ENCODE measurements around the gene LHX5.

Gene LHX5

GRCh38 chr12:113486722-113487121 lies 15.1 kb upstream of the LHX5 start:
- H3K27ac ChIP-seq: no peak overlapping the region
- TF ChIP-seq, protein P1, sequence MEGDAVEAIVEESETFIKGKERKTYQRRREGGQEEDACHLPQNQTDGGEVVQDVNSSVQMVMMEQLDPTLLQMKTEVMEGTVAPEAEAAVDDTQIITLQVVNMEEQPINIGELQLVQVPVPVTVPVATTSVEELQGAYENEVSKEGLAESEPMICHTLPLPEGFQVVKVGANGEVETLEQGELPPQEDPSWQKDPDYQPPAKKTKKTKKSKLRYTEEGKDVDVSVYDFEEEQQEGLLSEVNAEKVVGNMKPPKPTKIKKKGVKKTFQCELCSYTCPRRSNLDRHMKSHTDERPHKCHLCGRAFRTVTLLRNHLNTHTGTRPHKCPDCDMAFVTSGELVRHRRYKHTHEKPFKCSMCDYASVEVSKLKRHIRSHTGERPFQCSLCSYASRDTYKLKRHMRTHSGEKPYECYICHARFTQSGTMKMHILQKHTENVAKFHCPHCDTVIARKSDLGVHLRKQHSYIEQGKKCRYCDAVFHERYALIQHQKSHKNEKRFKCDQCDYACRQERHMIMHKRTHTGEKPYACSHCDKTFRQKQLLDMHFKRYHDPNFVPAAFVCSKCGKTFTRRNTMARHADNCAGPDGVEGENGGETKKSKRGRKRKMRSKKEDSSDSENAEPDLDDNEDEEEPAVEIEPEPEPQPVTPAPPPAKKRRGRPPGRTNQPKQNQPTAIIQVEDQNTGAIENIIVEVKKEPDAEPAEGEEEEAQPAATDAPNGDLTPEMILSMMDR (IDR thresholded peaks at IDR 0.05): no peak
- no peak for TF ChIP-seq ZFX (IDR thresholded peaks at IDR 0.05; ENCODE audit: borderline replicate concordance)

DNA sequence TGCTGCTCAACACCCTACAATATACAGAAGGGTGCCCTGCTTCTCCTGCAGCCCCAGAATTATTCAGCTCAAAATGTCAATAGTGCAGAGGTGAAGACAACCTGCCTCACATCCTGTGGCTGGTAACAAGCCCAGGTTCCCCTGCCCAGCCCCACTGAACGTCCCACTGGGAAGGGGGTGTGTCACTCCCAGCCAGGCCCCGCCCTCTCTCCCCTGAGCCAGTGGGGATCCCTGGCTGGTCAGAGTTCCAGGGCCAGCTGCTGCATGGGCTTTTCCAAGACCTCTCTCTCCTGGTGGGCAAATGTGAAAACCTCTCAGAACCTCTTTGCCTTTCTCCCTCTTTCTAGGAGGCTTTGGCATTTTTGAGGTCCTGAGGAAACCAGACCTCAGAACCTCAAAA lies 13.7 kb upstream of the LHX5 start:
- TF ChIP-seq, protein P1 (IDR thresholded peaks at IDR 0.05): no peak
- no peak for TF ChIP-seq ZFX (IDR thresholded peaks at IDR 0.05; ENCODE audit: borderline replicate concordance)

GRCh38 chr12:113482334-113482733 lies 10.7 kb upstream of the LHX5 start:
- TF ChIP-seq, protein P1 (IDR thresholded peaks at IDR 0.05): no peak
- TF ChIP-seq ZFX (IDR thresholded peaks at IDR 0.05; ENCODE audit: borderline replicate concordance): no peak
- H3K27ac ChIP-seq: no peak overlapping the region

More for the DNA sequence above, 13.7 kb upstream of the LHX5 start:
- H3K27ac ChIP-seq: no peak overlapping the region

DNA sequence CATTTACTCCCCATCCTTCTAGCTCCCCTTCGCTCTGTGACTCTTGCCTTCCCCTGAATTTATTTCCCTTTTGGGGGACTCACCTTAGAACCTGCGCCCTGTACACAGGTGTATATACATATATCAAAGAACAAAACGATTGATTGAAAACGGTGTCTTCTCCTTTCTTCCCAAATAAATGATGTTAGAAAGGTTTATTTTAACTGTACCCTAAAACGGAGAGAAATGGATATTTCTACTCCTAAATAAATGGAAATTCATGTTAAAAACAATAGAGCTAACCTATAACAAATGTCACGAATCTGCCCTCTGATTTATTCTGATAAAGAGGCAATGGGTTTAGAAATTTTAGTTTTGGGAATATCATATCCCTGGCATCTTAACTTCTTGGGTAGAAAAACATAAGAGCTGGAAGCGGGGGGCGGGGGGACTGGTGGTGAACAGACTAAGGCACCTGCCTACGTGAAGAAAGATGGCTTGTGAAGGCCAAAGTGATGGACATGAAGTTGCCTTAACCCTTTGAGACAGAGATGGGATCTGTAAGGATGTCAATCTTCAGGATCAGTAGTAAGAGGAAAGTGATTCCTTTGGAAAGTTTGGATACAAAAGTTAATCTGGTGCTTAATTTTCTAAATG lies 8.8 kb upstream of the LHX5 start:
- H3K27ac ChIP-seq: no peak overlapping the region
- TF ChIP-seq, protein P1 (IDR thresholded peaks at IDR 0.05): no peak
- TF ChIP-seq ZFX (IDR thresholded peaks at IDR 0.05; ENCODE audit: borderline replicate concordance): no peak

DNA sequence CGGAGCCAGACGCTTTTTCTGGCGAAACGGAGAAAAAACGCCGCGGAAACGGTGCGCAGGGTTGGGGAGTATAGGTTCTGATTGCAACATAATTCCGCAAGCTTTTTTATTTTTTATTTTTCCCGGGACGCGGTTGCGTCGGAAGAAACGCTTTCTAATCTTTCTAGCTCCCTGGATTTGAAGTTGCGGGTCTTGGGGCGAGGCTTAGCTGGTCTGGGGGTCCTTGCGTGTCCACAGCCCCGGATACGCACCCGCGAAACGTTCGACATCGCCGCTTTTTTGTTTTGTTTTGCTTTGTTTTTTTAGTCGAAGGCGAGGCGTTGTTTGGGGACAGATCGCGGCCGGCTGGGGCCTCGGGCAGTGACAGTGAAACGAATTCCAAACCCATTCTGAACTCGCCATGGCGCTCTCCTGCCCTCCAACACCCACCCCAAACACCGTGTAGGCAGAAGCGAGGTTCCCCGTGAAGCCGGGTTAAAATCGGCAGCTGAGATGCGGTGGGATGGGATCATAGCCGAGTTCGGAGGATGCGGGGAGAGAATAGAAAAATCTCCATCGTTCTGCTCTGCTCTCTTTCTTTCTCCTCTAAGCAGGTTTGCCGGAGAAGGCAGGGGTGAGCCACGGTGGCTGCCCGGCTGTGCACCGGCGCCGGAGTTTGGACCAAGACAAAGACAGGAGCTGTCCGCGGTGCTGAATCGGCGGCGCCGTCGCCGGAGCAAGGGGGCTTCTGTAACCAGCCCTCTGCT lies 8.1 kb upstream of the LHX5 start:
- TF ChIP-seq, protein P1 (IDR thresholded peaks at IDR 0.05): no peak
- no peak for TF ChIP-seq ZFX (IDR thresholded peaks at IDR 0.05; ENCODE audit: borderline replicate concordance)
- H3K27ac ChIP-seq: no peak overlapping the region

DNA sequence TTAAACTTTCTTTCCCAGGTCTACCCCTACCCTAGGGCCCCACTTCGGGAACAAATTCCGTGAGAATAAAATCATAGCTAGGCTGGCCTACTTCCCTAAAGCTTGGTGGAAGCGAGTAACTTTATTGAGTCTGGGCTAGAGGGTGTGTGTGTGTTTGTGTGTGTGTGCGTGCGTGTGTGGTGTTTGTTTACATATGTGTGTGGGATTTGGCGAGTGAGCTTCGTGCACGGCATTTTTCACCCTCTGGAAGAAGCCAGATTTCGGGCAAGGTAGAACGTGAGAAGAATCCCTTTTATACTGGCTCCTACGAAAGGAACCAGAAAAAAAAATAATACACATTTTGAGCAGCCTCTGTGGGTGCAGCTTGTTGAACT lies 7.5 kb upstream of the LHX5 start:
- H3K27ac ChIP-seq: no peak overlapping the region
- no peak for TF ChIP-seq ZFX (IDR thresholded peaks at IDR 0.05; ENCODE audit: borderline replicate concordance)
- TF ChIP-seq, protein P1 (IDR thresholded peaks at IDR 0.05): no peak

GRCh38 chr12:113478351-113479011 lies 6.8 kb upstream of the LHX5 start:
- TF ChIP-seq, protein P1 (IDR thresholded peaks at IDR 0.05): no peak
- no peak for TF ChIP-seq ZFX (IDR thresholded peaks at IDR 0.05; ENCODE audit: borderline replicate concordance)
- no peak overlapping the region for H3K27ac ChIP-seq
